Suprapubic skin (tissue), 4 donors: ENCODE results near the gene RXRA. TPM values are rescaled to one million over a fixed set of nuclear protein-coding genes. Genes with fewer than 3 reads are reported as not detected.

ENCODE experiments used
- DNase-seq, 2 donors: peaks; one replicate each; pipeline ENCODE4 v3.0.0-alpha.2; 2019; ENCODE audit warnings: low spot score in 2 of 2
- H3K27ac ChIP-seq: fragments of 200-600 bp; sonication (generic); one replicate; pipeline ENCODE4 v1.5.1; 2019
- H3K27me3 ChIP-seq: fragments of 200-600 bp; sonication (generic); one replicate; pipeline ENCODE4 v1.5.1; 2019
- H3K36me3 ChIP-seq: fragments of 200-600 bp; sonication (generic); one replicate; pipeline ENCODE4 v1.5.1; 2019
- H3K4me1 ChIP-seq: fragments of 200-600 bp; sonication (generic); one replicate; pipeline ENCODE4 v1.5.1; 2019
- H3K4me3 ChIP-seq: fragments of 200-600 bp; sonication (generic); one replicate; pipeline ENCODE4 v1.5.1; 2019; ENCODE audit warnings: mild to moderate bottlenecking
- H3K9me3 ChIP-seq: fragments of 200-600 bp; sonication (generic); one replicate; pipeline ENCODE4 v1.5.1; 2019
- CTCF ChIP-seq, 2 donors: fragments of 200-600 bp in 1 of 2; fragments of 450-650 bp in 1 of 2; sonication (generic) in 1 of 2; IDR thresholded peaks; one replicate each; pipeline ENCODE4 v1.5.1; 2016 to 2019; ENCODE audit warnings: antibody characterized with exemption in 2 of 2, mild to moderate bottlenecking in 1 of 2, moderate library complexity in 1 of 2
- EP300 ChIP-seq: sonication (generic); formaldehyde crosslinking; IDR thresholded peaks from one replicate; pipeline ENCODE4 v1.6.1; 2017; ENCODE audit warnings: antibody characterized with exemption
- POLR2A ChIP-seq, 2 donors: fragments of 450-650 bp; IDR thresholded peaks; one replicate each; pipeline ENCODE4 v1.6.1; 2017; ENCODE audit warnings: antibody characterized with exemption in 2 of 2, mild to moderate bottlenecking in 2 of 2, moderate library complexity in 2 of 2
- POLR2AphosphoS5 ChIP-seq, 3 donors: sonication (generic); formaldehyde crosslinking; IDR thresholded peaks; one replicate each; pipeline ENCODE4 v1.6.1; 2017; ENCODE audit warnings: antibody characterized with exemption in 3 of 3
- WGBS: methylation state at CpG from one replicate; pipeline ENCODE4 v1.1.5; 2018; 5-methylcytosine and 5-hydroxymethylcytosine counted together
- total RNA-seq, 4 donors: library from RNA; depleted of rRNA; stranded (reverse); fragments of >200 nt; gene quantifications; one replicate each; pipeline ENCODE4 v1.1.0, GENCODE V29; 2016

Gene RXRA
- total RNA-seq, 4 donors from 2014 or later = 165 to 240 (median 185) TPM

DNA sequence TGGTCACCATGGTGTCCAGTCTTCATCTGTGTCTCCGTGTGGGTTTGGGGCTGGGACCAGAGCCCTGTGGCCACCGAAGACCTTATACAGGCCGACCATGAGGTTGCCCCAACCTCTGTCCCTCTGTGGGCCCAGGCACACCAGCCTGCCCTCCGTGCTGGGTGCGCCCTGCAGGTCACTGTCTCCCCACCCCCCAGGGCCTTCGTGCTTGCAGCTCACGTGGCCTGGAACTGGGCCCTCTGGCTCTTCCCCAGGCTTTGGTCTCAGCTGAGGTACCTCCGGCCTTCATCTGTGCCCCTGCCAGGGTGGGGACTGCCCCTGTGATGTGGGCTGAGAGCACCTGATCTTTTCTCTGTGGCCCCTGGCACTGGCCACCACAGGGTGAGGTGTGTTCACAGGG, 92.1 kb downstream of the RXRA start:
- Histone ChIP-seq H3K9me3 (no peaks in the 10 kb centered on the region), H3K4me3 (no peak overlapping the region), H3K36me3 (peaks cover 60% of the 10 kb centered on the region), H3K4me1 (peaks cover 80% of the 10 kb centered on the region), H3K27ac (no peak overlapping the region), H3K27me3 (no peaks in the 10 kb centered on the region)
- TF ChIP-seq POLR2AphosphoS5 (IDR thresholded peaks at IDR 0.05) = no peak
- TF ChIP-seq EP300 = no peak
- no peak for TF ChIP-seq POLR2A (IDR thresholded peaks at IDR 0.05)
- DNase-seq = no peak
- 41% methylated on average over 6 of the region's 8 CpGs for WGBS

DNA sequence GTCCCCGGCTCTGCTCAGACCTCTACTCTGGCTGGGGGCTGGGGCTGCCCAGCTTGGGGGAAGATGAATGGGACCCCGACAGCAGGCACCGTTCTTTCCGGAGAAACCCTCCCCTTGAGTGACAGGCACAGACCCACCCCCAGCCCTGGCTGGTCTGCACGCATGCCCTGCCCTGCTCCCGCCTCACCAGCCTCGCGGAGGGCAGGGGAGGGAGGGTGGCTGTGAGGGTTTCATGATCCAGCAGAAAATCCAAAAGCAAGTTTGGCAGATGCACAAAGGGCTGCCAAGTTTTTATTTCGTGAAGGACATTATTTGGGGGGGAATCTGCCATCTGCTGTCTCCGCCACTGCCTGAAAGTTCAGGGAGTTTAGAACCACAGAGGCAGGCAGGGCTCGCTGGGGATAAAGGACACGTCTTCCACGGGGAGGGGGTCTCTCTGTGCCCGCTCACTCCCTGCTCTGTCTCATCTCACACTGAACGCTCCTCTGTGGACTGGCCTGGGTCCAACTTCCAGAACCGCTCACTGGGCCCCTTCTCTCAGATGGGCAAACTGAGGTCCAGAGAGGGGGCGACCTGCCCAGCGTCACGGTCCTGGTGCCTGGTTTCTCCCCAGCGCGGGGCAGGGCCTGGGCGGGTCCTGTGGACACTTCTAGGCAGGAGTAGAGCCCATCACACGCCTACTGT, 92.9 kb downstream of the RXRA start:
- no peak for DNase-seq
- no peak overlapping the region for H3K4me3 ChIP-seq
- no peaks in the 10 kb centered on the region for H3K9me3 ChIP-seq
- H3K27ac ChIP-seq = peak overlapping the region; percentile 16
- no peak for TF ChIP-seq POLR2A (IDR thresholded peaks at IDR 0.05)
- TF ChIP-seq CTCF (IDR thresholded peaks at IDR 0.05) = no peak
- TF ChIP-seq EP300 = no peak
- TF ChIP-seq POLR2AphosphoS5 (IDR thresholded peaks at IDR 0.05) = no peak
- H3K4me1 ChIP-seq = peaks cover 78% of the 10 kb centered on the region
- WGBS = no CpG with 5 or more reads among the region's 23 CpGs
- no peaks in the 10 kb centered on the region for H3K27me3 ChIP-seq
- peaks cover 68% of the 10 kb centered on the region for H3K36me3 ChIP-seq

- no peak for DNase-seq
- Histone ChIP-seq H3K4me3 (no peak overlapping the region), H3K36me3 (peaks cover 70% of the 10 kb centered on the region), H3K27ac (no peak overlapping the region), H3K27me3 (no peaks in the 10 kb centered on the region), H3K4me1 (peaks cover 72% of the 10 kb centered on the region), H3K9me3 (no peaks in the 10 kb centered on the region)
- WGBS = no CpG with 5 or more reads among the region's 10 CpGs
- TF ChIP-seq EP300 = no peak
- TF ChIP-seq CTCF (IDR thresholded peaks at IDR 0.05) = peak in 1 of 2 donors; percentile 28
Observed at GRCh38 chr9:134419684-134420076, 93.4 kb downstream of the RXRA start.

GRCh38 chr9:134420281-134420845, 94.1 kb downstream of the RXRA start:
- Histone ChIP-seq H3K27ac (no peak overlapping the region), H3K9me3 (no peaks in the 10 kb centered on the region), H3K4me1 (peaks cover 69% of the 10 kb centered on the region), H3K36me3 (peaks cover 70% of the 10 kb centered on the region), H3K27me3 (no peaks in the 10 kb centered on the region), H3K4me3 (no peak overlapping the region)
- TF ChIP-seq CTCF (IDR thresholded peaks at IDR 0.05) (no peak), POLR2AphosphoS5 (IDR thresholded peaks at IDR 0.05) (no peak), POLR2A (IDR thresholded peaks at IDR 0.05) (no peak), EP300 (no peak)
- 79% methylated on average over 7 of the region's 18 CpGs for WGBS
- no peak for DNase-seq

DNA sequence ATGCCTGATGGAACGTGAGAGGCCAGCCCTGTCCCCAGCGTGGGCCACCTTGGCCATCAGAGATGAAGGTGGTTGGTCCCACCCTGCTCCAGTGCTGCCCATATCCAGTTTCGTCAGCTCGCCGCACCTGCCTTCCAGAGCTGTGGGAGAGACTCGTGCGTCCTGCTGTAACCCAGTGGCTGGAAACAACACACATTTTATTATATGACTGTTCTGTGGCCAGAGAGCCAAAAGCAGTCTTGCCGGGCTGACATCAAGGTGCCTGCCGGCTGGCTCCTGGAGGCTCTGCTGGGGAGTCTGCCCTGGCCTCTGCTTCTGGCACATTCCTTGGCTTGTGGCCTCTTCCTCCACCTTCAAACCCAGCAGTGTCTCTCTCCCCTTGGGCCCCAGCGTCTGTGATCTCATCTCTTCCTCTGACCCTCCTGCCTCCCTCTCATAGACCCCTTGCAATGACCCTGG, 94.7 kb downstream of the RXRA start:
- H3K36me3 ChIP-seq = peaks cover 74% of the 10 kb centered on the region

More for the DNA sequence above, 94.7 kb downstream of the RXRA start:
- TF ChIP-seq CTCF (IDR thresholded peaks at IDR 0.05) (no peak), POLR2A (IDR thresholded peaks at IDR 0.05) (no peak), EP300 (no peak), POLR2AphosphoS5 (IDR thresholded peaks at IDR 0.05) (no peak)
- no peak overlapping the region for H3K4me3 ChIP-seq
- no peak for DNase-seq
- 49% methylated on average over 2 of the region's 10 CpGs for WGBS
- H3K4me1 ChIP-seq = peaks cover 73% of the 10 kb centered on the region
- peak overlapping the region; percentile 72 for H3K27ac ChIP-seq
- H3K27me3 ChIP-seq = no peaks in the 10 kb centered on the region
- no peaks in the 10 kb centered on the region for H3K9me3 ChIP-seq
